ENCODE data around the gene RPUSD4. TPM values are rescaled to one million over a fixed set of nuclear protein-coding genes. Genes with fewer than 3 reads are reported as not detected.

RPUSD4 gene
- total RNA-seq, 1 donor from 2014 or later: 45.3 TPM

- no peak for DNase-seq (ENCODE audit: low read depth, low spot score)
- Mint-ChIP-seq H3K36me3 (ENCODE audit: low read depth) (peaks cover 7% of the 10 kb centered on the region), H3K4me3 (no peak overlapping the region), H3K9me3 (no peaks in the 10 kb centered on the region), H3K4me1 (no peaks in the 10 kb centered on the region), H3K27me3 (ENCODE audit: low read depth) (no peaks in the 10 kb centered on the region), H3K27ac (ENCODE audit: unreplicated experiment) (no peak overlapping the region)
- TF ChIP-seq CTCF (conservative IDR thresholded peaks at IDR 0.05): no peak
Observed at GRCh38 chr11:126231725-126232459, 20.4 kb upstream of the RPUSD4 start.

GRCh38 chr11:126229858-126230540 lies 18.5 kb upstream of the RPUSD4 start:
- no peak overlapping the region for H3K27ac Mint-ChIP-seq (ENCODE audit: unreplicated experiment)
- peaks cover 8% of the 10 kb centered on the region for H3K36me3 Mint-ChIP-seq (ENCODE audit: low read depth)
- H3K4me3 Mint-ChIP-seq: no peak overlapping the region
- no peak for DNase-seq (ENCODE audit: low read depth, low spot score)
- no peaks in the 10 kb centered on the region for H3K27me3 Mint-ChIP-seq (ENCODE audit: low read depth)
- TF ChIP-seq CTCF (conservative IDR thresholded peaks at IDR 0.05): no peak
- H3K9me3 Mint-ChIP-seq: peaks cover 7% of the 10 kb centered on the region
- no peaks in the 10 kb centered on the region for H3K4me1 Mint-ChIP-seq

GRCh38 chr11:126226334-126227084 lies 15.1 kb upstream of the RPUSD4 start:
- H3K27ac Mint-ChIP-seq (ENCODE audit: unreplicated experiment): no peak overlapping the region
- no peak for TF ChIP-seq CTCF (conservative IDR thresholded peaks at IDR 0.05)
- no peak for DNase-seq (ENCODE audit: low read depth, low spot score)
- no peaks in the 10 kb centered on the region for H3K4me1 Mint-ChIP-seq
- H3K36me3 Mint-ChIP-seq (ENCODE audit: low read depth): peaks cover 15% of the 10 kb centered on the region
- H3K4me3 Mint-ChIP-seq: no peak overlapping the region
- no peaks in the 10 kb centered on the region for H3K27me3 Mint-ChIP-seq (ENCODE audit: low read depth)
- peaks cover 11% of the 10 kb centered on the region for H3K9me3 Mint-ChIP-seq

- Mint-ChIP-seq H3K27ac (ENCODE audit: unreplicated experiment) (no peak overlapping the region), H3K4me3 (no peak overlapping the region), H3K27me3 (ENCODE audit: low read depth) (no peaks in the 10 kb centered on the region), H3K9me3 (peaks cover 11% of the 10 kb centered on the region), H3K4me1 (no peaks in the 10 kb centered on the region), H3K36me3 (ENCODE audit: low read depth) (peaks cover 15% of the 10 kb centered on the region)
- DNase-seq (ENCODE audit: low read depth, low spot score): no peak
- TF ChIP-seq CTCF (conservative IDR thresholded peaks at IDR 0.05): no peak
Observed at GRCh38 chr11:126225295-126225665, 13.8 kb upstream of the RPUSD4 start.

- H3K4me3 Mint-ChIP-seq: no peak overlapping the region
Observed at GRCh38 chr11:126224647-126225294, 13.3 kb upstream of the RPUSD4 start.

More at GRCh38 chr11:126224647-126225294, 13.3 kb upstream of the RPUSD4 start:
- H3K4me1 Mint-ChIP-seq: no peaks in the 10 kb centered on the region
- TF ChIP-seq CTCF (conservative IDR thresholded peaks at IDR 0.05): no peak
- peaks cover 11% of the 10 kb centered on the region for H3K9me3 Mint-ChIP-seq
- peaks cover 15% of the 10 kb centered on the region for H3K36me3 Mint-ChIP-seq (ENCODE audit: low read depth)
- no peaks in the 10 kb centered on the region for H3K27me3 Mint-ChIP-seq (ENCODE audit: low read depth)
- DNase-seq (ENCODE audit: low read depth, low spot score): no peak
- no peak overlapping the region for H3K27ac Mint-ChIP-seq (ENCODE audit: unreplicated experiment)
